HG02588 (cell line): ENCODE measurements around the gene COL11A1.
"Not testable (repeated sequence)": the region's sequence is repeated elsewhere in the genome, so short reads cannot be mapped to it uniquely, and the experiment has no call there.

ENCODE experiments used
- ATAC-seq: cut with Tn5 transposase; IDR thresholded peaks from one replicate; pipeline ENCODE4 v1.9.1; 2021; ENCODE audit warnings: mild to moderate bottlenecking, moderate library complexity; ENCODE audit not compliant: unreplicated experiment

COL11A1 gene

GRCh38 chr1:103108376-103109150, at the start of gene COL11A1:
COL11A1 (minus strand) TSS chr1:103108522; CDS start chr1:103108178, 344 bp downstream.
- no peak for ATAC-seq

DNA sequence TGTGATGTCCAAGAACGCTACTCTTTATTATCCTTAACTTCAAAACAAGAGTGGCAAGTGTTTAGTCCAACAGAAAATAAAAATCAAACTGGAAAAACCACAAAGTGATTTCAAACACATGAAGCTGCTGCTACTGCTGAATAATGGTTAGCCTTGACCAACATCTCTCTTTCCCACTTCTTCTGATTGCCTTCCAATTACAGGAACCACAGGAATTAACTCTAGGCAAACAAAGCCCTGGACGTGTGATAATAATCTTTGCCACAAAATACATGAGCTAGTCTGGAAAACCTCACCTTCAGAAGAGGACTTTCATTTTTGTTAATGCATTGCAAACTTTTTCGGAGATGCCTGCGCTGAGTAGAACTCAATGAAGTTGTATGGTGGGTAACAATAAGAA, 48.6 kb upstream of the COL11A1 start:
- no peak for ATAC-seq

GRCh38 chr1:103146166-103146565, 37.8 kb upstream of the COL11A1 start:
- no peak for ATAC-seq

- no peak for ATAC-seq
Measured at GRCh38 chr1:103145449-103145848, 37.1 kb upstream of the COL11A1 start.

GRCh38 chr1:103144681-103145080, 36.4 kb upstream of the COL11A1 start:
- ATAC-seq, result no peak

DNA sequence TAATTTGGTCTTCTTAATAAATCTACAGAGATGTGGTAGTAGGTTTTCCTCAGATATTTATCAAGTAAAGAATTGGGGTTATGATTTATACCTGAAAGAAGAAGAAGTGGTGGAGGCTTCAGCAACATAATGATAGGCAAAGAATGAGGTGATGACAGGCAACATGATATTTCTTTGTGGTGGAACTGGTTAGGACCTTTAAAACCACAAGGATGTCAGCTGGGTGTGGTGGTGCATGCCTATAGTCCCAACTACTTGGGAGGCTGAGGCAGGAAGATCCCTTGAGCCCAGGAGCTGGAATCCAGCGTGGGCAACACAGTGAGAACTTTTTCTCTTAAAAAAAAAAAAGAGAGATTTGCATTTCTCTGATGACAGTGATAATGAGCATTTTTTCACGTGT, 34.1 kb upstream of the COL11A1 start:
- no peak for ATAC-seq

- ATAC-seq, result no peak
Measured at GRCh38 chr1:103129796-103130195, 21.5 kb upstream of the COL11A1 start.

GRCh38 chr1:103129255-103129654, 20.9 kb upstream of the COL11A1 start:
- no peak for ATAC-seq

DNA sequence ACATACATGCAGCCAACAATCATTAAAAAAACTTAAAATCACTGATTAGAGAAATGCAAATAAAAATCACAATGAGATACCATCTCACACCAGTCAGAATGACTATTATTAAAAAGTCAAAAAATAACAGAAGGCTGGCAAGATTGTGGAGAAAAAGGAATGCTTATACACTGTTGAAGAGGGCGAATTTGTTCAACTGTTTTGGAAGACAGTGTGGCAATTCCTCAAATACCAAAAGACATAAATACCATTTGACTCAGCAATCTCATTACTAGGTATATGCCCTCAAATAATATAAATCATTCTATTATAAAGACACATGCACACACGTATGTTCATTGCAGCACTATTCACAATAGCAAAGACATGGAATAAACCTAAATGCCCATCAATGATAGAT, 19.9 kb upstream of the COL11A1 start:
- not testable (repeated sequence) for ATAC-seq

GRCh38 chr1:103125219-103125618, 16.9 kb upstream of the COL11A1 start:
- no peak for ATAC-seq

GRCh38 chr1:103122983-103123720, 14.8 kb upstream of the COL11A1 start:
- ATAC-seq, result no peak

DNA sequence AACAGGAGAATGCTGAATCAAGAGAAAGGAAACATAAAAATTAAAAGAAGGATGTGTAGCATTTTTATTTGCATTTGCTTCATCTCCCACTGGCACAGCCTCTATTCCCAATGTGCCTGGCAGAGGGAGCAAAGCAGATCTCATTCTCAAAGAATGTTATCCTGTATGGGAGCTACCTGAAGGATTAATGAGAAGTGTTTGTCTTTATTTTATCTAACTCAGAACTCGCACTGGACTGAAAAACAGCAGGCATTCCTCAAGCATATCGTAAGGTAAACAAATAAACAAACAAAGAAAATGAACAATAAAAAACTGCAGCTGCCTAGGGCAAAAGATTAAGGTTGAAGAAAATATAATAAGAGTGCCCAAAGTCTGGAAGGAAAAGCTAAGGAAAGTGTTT, 12.7 kb upstream of the COL11A1 start:
- ATAC-seq, result no peak

GRCh38 chr1:103112546-103112945, 4.2 kb upstream of the COL11A1 start:
- no peak for ATAC-seq

DNA sequence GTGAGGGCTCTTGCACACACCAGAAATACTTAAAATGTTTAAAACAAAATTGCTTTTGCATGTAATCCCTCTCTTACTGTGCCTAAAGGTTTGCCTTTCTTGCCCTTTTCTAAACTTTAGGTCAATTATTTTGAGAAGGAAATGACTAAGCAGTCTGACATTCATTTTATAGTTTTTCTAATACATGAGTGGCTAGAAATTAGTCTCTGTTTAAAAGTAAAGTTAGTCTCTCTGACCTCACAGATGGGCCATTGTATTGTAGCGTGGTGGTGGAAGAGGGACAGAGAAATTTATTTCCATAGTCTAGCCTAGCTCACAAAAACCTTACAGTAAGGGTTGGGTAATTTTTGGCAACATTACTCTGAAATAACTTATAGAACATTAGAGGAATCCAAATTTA, 3.6 kb upstream of the COL11A1 start:
- no peak for ATAC-seq

DNA sequence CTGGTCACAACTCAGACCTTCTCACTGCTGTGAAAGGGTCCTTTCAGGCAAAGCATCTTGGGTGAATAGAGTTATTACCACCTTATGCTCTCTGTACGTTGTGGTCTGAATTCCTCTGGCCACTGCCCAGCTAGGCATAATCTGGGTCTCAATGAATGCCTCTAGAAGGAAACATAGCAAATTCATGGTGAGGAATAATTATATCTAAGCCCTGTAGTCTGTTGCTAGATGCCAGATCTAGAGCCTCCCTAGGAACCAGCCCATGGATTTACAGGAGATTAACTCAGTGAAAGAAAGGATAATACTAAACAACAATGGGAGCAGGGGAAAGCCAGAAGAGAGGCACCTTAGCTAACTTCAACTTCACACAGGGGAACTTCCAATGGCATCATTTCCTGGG, 2.4 kb upstream of the COL11A1 start:
- ATAC-seq, result no peak

- ATAC-seq, result no peak
Measured at GRCh38 chr1:103109311-103109920, 1.1 kb upstream of the COL11A1 start.

GRCh38 chr1:103107741-103108375, 464 bp downstream of the COL11A1 start:
- no peak for ATAC-seq

DNA sequence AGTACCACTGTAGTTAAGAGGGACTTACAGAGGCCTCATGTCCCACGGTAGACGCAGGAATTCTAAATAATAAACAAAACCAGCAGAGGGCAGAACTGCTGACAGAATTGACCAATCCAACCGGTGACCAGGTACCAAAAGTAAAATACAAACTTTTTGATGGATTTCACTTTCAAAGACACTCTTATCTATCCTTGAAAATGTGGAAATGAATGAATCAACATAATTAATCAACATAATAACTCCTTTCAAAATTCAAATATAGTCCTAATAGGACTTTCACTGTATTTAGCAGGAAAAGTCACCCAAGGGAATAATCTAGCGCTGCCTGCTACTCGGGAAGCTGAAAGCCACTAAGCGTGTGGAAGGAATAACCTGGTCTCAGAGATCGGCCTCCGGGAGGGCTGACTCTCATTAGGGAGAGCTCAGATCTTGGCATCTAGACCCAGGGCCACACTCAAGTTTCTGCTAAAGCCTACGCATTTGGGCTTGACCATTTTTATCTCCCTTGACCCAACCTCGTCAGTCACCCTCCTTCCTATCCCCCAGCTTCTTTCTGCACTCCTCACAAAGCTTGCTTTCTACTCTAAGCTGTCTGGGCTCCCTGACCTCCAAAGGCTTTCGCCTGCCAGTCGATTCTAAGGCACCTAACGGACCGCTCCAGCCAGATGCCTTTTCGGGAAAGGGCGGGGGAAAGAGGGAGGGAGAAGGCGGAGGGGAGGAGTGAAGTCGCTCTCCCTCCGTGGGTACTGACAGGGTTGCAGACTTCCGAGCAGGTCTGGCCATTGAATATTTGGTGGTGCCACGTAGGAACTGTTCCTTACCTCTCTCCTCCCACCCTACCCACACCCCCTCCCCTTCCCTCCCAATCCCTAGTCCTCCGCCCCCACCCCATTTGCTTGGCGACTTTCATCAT, 1.6 kb downstream of the COL11A1 start:
- no peak for ATAC-seq

DNA sequence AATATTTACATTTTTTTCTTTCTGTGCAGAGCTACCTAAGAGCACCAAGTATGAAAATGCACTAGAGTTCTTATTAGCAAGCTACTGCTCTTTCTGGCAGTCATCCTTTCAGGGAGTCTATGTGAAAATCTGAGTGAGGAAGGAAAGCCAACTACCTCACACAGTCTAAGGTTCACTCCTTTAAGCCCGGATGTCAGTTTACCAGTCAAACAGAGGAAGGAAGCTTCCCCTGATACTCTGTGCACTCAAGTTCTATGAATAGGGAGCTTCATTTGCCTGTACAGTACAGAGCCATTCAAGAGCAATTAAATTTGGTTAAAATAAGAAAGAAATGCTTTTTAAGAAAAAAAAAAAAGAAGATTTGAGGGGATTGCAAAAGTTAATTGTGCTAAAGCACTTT, 6.9 kb downstream of the COL11A1 start:
- no peak for ATAC-seq

DNA sequence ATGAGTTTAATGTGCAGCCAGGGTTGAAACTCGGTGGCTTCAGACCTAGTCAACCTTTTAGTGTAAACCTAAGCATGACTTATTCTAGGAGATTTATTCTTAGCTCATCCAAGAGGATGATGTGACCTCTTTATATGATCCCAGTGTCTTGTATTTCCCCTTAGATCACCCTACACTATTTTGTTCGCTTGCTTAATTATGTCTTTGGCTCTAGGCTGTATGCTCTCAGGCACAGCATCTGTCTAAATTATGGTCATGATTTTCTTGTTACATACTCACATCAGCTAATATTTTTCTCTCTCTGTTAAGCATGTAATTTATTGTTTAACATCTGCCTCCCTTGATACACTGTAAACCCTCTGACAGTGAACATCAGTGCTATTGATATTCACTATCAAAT, 19.1 kb downstream of the COL11A1 start:
- ATAC-seq, result no peak
